GM21360 (cell line): ENCODE results near the gene CD96.

ENCODE experiments used
- ATAC-seq: cut with Tn5 transposase; IDR thresholded peaks from one replicate; pipeline ENCODE4 v1.9.1; 2021; ENCODE audit warnings: mild to moderate bottlenecking, moderate library complexity; ENCODE audit not compliant: unreplicated experiment

CD96 gene

GRCh38 chr3:111592936-111593335, 50.9 kb downstream of the CD96 start:
- ATAC-seq: no peak

- ATAC-seq: no peak
Observed at GRCh38 chr3:111593666-111594065, 51.7 kb downstream of the CD96 start.

GRCh38 chr3:111594205-111594604, 52.2 kb downstream of the CD96 start:
- ATAC-seq: peak; percentile 70

- ATAC-seq: no peak
Observed at GRCh38 chr3:111594781-111595180, 52.8 kb downstream of the CD96 start.

GRCh38 chr3:111595232-111595631, 53.2 kb downstream of the CD96 start, which contains the start of gene ZBED2:
TSS of gene ZBED2 (minus strand) at chr3:111595346. CDS start at chr3:111594201, 1,145 bp downstream.
- ATAC-seq: peak; percentile 69

GRCh38 chr3:111596328-111596727, 54.3 kb downstream of the CD96 start:
- no peak for ATAC-seq

- no peak for ATAC-seq
Observed at GRCh38 chr3:111598139-111598538, 56.1 kb downstream of the CD96 start.

GRCh38 chr3:111598552-111598951, 56.6 kb downstream of the CD96 start:
- ATAC-seq: no peak

- ATAC-seq: no peak
Observed at GRCh38 chr3:111601810-111602209, 59.8 kb downstream of the CD96 start.

GRCh38 chr3:111603679-111604078, 61.7 kb downstream of the CD96 start:
- ATAC-seq: no peak

GRCh38 chr3:111604119-111604518, 62.1 kb downstream of the CD96 start:
- ATAC-seq: no peak

- ATAC-seq: no peak
Observed at GRCh38 chr3:111605018-111605417, 63.0 kb downstream of the CD96 start.

GRCh38 chr3:111605493-111605892, 63.5 kb downstream of the CD96 start:
- ATAC-seq: no peak

- ATAC-seq: no peak
Observed at GRCh38 chr3:111607240-111607920, 65.4 kb downstream of the CD96 start.

GRCh38 chr3:111608383-111608782, 66.4 kb downstream of the CD96 start:
- ATAC-seq: no peak

GRCh38 chr3:111609700-111610099, 67.7 kb downstream of the CD96 start:
- no peak for ATAC-seq

- ATAC-seq: peak; percentile 94
Observed at GRCh38 chr3:111610189-111610588, 68.2 kb downstream of the CD96 start.

GRCh38 chr3:111610612-111611054, 68.6 kb downstream of the CD96 start:
- peak; percentile 20 for ATAC-seq

GRCh38 chr3:111613294-111613693, 71.3 kb downstream of the CD96 start:
- ATAC-seq: no peak

GRCh38 chr3:111615880-111616279, 73.9 kb downstream of the CD96 start:
- no peak for ATAC-seq

GRCh38 chr3:111616417-111617105, 74.6 kb downstream of the CD96 start:
- peak; percentile 83 for ATAC-seq

GRCh38 chr3:111617406-111617805, 75.4 kb downstream of the CD96 start:
- ATAC-seq: no peak
